ACC112 (cell line): ENCODE data around the gene HTR3E.

ENCODE experiments used
- H2AFZ ChIP-seq: fragments of 200-600 bp; sonication (generic); one replicate; pipeline ENCODE4 v1.6.0; 2017; ENCODE audit warnings: antibody characterized with exemption, low read length; ENCODE audit not compliant: unreplicated experiment
- H3K27ac ChIP-seq: fragments of 200-600 bp; sonication (generic); 2 replicates; pipeline ENCODE4 v1.5.1; 2014; ENCODE audit warnings: low read depth, mild to moderate bottlenecking, antibody characterized with exemption, low read length, moderate library complexity
- H3K27me3 ChIP-seq: fragments of 200-600 bp; sonication (generic); 2 replicates; pipeline ENCODE4 v1.6.1; 2014; ENCODE audit warnings: mild to moderate bottlenecking, antibody characterized with exemption, low read length, moderate library complexity, mixed read lengths; ENCODE audit not compliant: insufficient read depth
- H3K36me3 ChIP-seq: fragments of 200-600 bp; sonication (generic); 2 replicates; pipeline ENCODE4 v1.6.1; 2016; ENCODE audit warnings: mild to moderate bottlenecking, antibody characterized with exemption, low read length, moderate library complexity, mixed read lengths; ENCODE audit not compliant: insufficient read depth
- H3K4me1 ChIP-seq: fragments of 200-600 bp; sonication (generic); one replicate; pipeline ENCODE4 v1.6.1; 2016; ENCODE audit warnings: low read length, mixed read lengths; ENCODE audit not compliant: insufficient read depth, unreplicated experiment, control insufficient read depth
- H3K4me3 ChIP-seq: fragments of 200-600 bp; sonication (generic); 2 replicates; pipeline ENCODE4 v1.5.1; 2014; ENCODE audit warnings: mild to moderate bottlenecking, low read depth, low read length
- H3K79me2 ChIP-seq: fragments of 200-600 bp; sonication (generic); one replicate; pipeline ENCODE4 v1.6.0; 2016; ENCODE audit warnings: low read length; ENCODE audit not compliant: control insufficient read depth, unreplicated experiment, insufficient read depth

HTR3E gene

DNA sequence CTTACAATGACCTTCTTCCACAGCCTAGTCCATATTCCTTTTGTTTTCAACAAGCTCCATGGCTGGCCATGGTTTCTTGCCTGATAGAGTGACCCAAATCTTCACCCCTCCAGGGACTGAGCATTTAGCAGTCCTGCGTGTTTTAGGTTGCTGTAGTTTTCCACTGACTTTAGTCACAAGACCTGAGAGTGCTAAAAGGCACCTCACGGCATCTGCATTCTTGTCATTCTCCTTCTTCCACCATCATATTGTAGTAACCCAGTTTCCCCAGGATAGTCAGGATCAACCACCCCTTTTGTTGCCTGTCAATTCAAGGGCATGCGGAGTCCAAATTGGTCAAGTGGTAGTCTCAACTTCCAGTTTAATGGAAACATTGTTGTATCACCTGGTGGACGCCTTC, 23.2 kb upstream of the HTR3E start:
- H3K79me2 ChIP-seq, result no peaks in the 10 kb centered on the region
- H3K4me3 ChIP-seq, result no peak overlapping the region
- no peak overlapping the region for H2AFZ ChIP-seq

DNA sequence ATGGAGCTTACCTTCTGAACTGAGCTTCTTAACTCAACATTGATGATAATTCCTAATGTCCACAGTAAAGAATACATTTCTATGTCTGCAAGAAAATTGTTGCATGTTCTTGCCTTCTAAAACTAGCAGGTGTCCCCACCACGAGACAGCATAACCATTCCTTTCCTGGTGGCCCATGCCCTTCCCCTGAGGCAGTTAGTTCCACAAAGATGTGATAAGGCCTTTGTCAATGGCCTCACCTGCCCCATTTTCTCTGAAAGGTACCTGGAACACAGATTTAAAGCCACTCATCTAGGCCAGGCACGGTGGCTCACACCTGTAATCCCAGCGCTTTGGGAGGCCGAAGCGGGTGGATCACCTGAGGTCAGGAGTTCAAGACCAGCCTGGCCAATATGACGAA, 21.0 kb upstream of the HTR3E start:
- Histone ChIP-seq H3K79me2 (no peaks in the 10 kb centered on the region), H3K4me1 (no peaks in the 10 kb centered on the region), H3K4me3 (no peak overlapping the region), H3K27me3 (peaks cover 16% of the 10 kb centered on the region), H3K36me3 (no peaks in the 10 kb centered on the region), H3K27ac (no peak overlapping the region), H2AFZ (no peak overlapping the region)

More for the DNA sequence above, 23.2 kb upstream of the HTR3E start:
- Histone ChIP-seq H3K27ac (no peak overlapping the region), H3K36me3 (no peaks in the 10 kb centered on the region), H3K4me1 (no peaks in the 10 kb centered on the region), H3K27me3 (peaks cover 19% of the 10 kb centered on the region)

GRCh38 chr3:184077881-184078280, 19.0 kb upstream of the HTR3E start:
- Histone ChIP-seq H3K36me3 (no peaks in the 10 kb centered on the region), H3K27me3 (peaks cover 12% of the 10 kb centered on the region), H3K27ac (no peak overlapping the region), H3K4me1 (no peaks in the 10 kb centered on the region), H2AFZ (no peak overlapping the region), H3K4me3 (no peak overlapping the region), H3K79me2 (no peaks in the 10 kb centered on the region)

- H3K4me3 ChIP-seq, result no peak overlapping the region
- H3K27ac ChIP-seq, result no peak overlapping the region
- no peaks in the 10 kb centered on the region for H3K79me2 ChIP-seq
- H3K36me3 ChIP-seq, result no peaks in the 10 kb centered on the region
- no peaks in the 10 kb centered on the region for H3K4me1 ChIP-seq
- peaks cover 6% of the 10 kb centered on the region for H3K27me3 ChIP-seq
- no peak overlapping the region for H2AFZ ChIP-seq
These were observed 18.0 kb upstream of the HTR3E start for GRCh38 chr3:184078851-184079250.

DNA sequence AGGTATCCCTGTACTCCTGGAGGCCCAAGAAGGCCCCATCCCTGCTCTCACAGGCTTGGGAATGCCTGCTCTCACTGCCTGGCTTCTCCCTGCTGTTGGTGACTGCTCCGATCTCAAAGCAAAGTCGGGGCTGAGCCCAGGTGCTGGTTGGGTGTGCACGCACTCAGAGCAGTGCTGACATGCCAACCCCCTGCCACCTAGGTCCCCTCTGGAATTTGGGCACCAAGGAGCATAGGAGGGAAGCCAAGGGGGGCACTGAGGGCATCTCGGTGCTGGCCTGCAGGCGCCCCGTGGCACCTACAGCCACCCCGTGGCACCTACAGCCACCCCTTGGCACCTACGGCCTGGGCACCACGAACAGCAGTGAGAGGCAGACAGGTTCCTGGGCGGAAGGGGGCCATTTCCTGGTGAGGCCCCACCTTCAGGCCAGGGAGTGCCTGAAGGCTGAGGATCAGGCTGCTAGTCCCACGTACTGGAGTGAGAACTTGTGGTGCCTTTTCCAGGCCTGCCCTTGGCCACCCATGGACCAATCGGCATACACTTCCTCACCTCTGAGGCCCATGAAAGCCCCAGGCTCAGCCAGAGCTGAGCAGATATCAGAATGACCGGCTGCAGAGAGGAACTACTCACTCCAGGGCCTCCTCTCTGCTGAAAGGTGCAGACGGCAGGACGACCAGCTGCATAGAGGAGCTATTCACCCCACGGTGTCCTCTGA, 15.6 kb upstream of the HTR3E start:
- Histone ChIP-seq H3K4me3 (no peak overlapping the region), H3K27ac (no peak overlapping the region), H3K27me3 (no peaks in the 10 kb centered on the region; the same call in 1 of the 2 replicates), H2AFZ (no peak overlapping the region), H3K36me3 (no peaks in the 10 kb centered on the region), H3K79me2 (no peaks in the 10 kb centered on the region), H3K4me1 (no peaks in the 10 kb centered on the region)

- no peak overlapping the region for H3K27ac ChIP-seq
- no peaks in the 10 kb centered on the region for H3K4me1 ChIP-seq
- H2AFZ ChIP-seq, result no peak overlapping the region
- no peak overlapping the region for H3K4me3 ChIP-seq
- H3K79me2 ChIP-seq, result no peaks in the 10 kb centered on the region
- no peaks in the 10 kb centered on the region; the same call in 1 of the 2 replicates for H3K27me3 ChIP-seq
- H3K36me3 ChIP-seq, result no peaks in the 10 kb centered on the region
These were observed 14.8 kb upstream of the HTR3E start for GRCh38 chr3:184082034-184082433.

DNA sequence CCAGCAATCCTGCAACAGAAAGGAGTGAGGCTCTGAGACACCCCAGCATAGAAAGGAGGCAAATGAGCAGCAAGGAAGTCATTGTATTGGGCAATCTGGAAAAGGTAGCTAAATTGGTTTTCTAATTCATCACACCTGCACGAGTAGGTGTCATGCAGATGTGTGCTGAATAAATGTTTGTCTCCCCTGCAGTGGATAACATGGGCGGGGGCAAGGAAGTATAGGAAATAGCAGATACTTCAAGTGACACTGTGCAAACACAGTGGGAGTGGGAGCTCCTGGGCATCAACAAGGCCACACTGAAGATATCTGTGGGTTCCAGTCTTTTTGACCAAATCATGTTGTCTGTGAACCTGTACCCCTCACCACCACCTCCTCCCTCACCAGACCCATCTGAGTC, 14.4 kb upstream of the HTR3E start:
- Histone ChIP-seq H3K27ac (no peak overlapping the region), H2AFZ (no peak overlapping the region), H3K36me3 (no peaks in the 10 kb centered on the region), H3K4me3 (no peak overlapping the region), H3K27me3 (no peaks in the 10 kb centered on the region; the same call in 1 of the 2 replicates), H3K79me2 (no peaks in the 10 kb centered on the region), H3K4me1 (no peaks in the 10 kb centered on the region)

- H3K27ac ChIP-seq, result no peak overlapping the region
- H3K79me2 ChIP-seq, result no peaks in the 10 kb centered on the region
- H3K4me3 ChIP-seq, result no peak overlapping the region
- H3K36me3 ChIP-seq, result no peaks in the 10 kb centered on the region
- H3K27me3 ChIP-seq, result no peaks in the 10 kb centered on the region; the same call in 1 of the 2 replicates
- no peak overlapping the region for H2AFZ ChIP-seq
- H3K4me1 ChIP-seq, result no peaks in the 10 kb centered on the region
These were observed 11.4 kb upstream of the HTR3E start for GRCh38 chr3:184085389-184085852.

GRCh38 chr3:184092199-184092598, 4.7 kb upstream of the HTR3E start:
- Histone ChIP-seq H3K36me3 (no peaks in the 10 kb centered on the region), H3K4me3 (no peak overlapping the region), H3K27me3 (peaks cover 8% of the 10 kb centered on the region), H2AFZ (no peak overlapping the region), H3K79me2 (no peaks in the 10 kb centered on the region), H3K27ac (no peak overlapping the region), H3K4me1 (peaks cover 4% of the 10 kb centered on the region)

- Histone ChIP-seq H3K79me2 (no peaks in the 10 kb centered on the region), H3K27ac (no peak overlapping the region; the same call in 1 of the 2 replicates), H3K36me3 (no peaks in the 10 kb centered on the region), H3K4me3 (no peak overlapping the region), H2AFZ (no peak overlapping the region), H3K27me3 (peaks cover 26% of the 10 kb centered on the region), H3K4me1 (peaks cover 11% of the 10 kb centered on the region)
These were observed 692 bp downstream of the HTR3E start for GRCh38 chr3:184097556-184097955.
